HepG2 (cell line): ENCODE measurements around the gene CNNM3. TPM values are rescaled to one million over a fixed set of nuclear protein-coding genes. Genes with fewer than 3 reads are reported as not detected.

Experiments used
- E2F2 ChIP-seq: sonication (generic); formaldehyde crosslinking; IDR thresholded peaks from 2 replicates; pipeline ENCODE4 v1.4.0; 2020; ENCODE audit warnings: missing genetic modification reagents, borderline replicate concordance
- HES4 ChIP-seq: sonication (generic); formaldehyde crosslinking; IDR thresholded peaks from 2 replicates; pipeline ENCODE4 v1.9.0; 2021; ENCODE audit warnings: mild to moderate bottlenecking, missing genetic modification reagents, borderline replicate concordance
- HINFP ChIP-seq: sonication (generic); formaldehyde crosslinking; IDR thresholded peaks from 2 replicates; pipeline ENCODE4 v1.4.0; 2020; ENCODE audit warnings: low read depth, mild to moderate bottlenecking, missing genetic modification reagents
- KLF6 ChIP-seq: IDR thresholded peaks from 2 replicates; pipeline ENCODE4 v1.8.0; 2016; ENCODE audit warnings: missing biosample characterization, missing genetic modification reagents
- NPAS2 ChIP-seq: sonication (generic); formaldehyde crosslinking; IDR thresholded peaks from 2 replicates; pipeline ENCODE4 v1.8.0; 2022; ENCODE audit warnings: mild to moderate bottlenecking, missing genetic modification reagents, borderline replicate concordance
- POLR2A ChIP-seq, 2 experiments: IDR thresholded peaks; 2 replicates each; pipeline ENCODE4 v1.6.1; 2011; ENCODE audit warnings: low read depth in 2 of 2, low read length in 2 of 2, mild to moderate bottlenecking in 1 of 2, moderate library complexity in 1 of 2; ENCODE audit not compliant: insufficient read depth in 1 of 2
- ZBTB7A ChIP-seq: sonication (generic); formaldehyde crosslinking; IDR thresholded peaks from 2 replicates; pipeline ENCODE4 v1.8.0; 2022; ENCODE audit warnings: mild to moderate bottlenecking, missing genetic modification reagents
- ZBTB7B ChIP-seq: sonication (generic); formaldehyde crosslinking; IDR thresholded peaks from 2 replicates; pipeline ENCODE4 v1.4.0; 2020; ENCODE audit warnings: missing genetic modification reagents
- ZNF264 ChIP-seq: sonication (generic); formaldehyde crosslinking; IDR thresholded peaks from 2 replicates; pipeline ENCODE4 v1.4.0; 2020; ENCODE audit warnings: missing genetic modification reagents
- ZNF556 ChIP-seq: sonication (generic); formaldehyde crosslinking; IDR thresholded peaks from 2 replicates; pipeline ENCODE4 v1.4.0; 2020; ENCODE audit warnings: mild to moderate bottlenecking, missing genetic modification reagents, borderline replicate concordance
- ZNF607 ChIP-seq: sonication (generic); formaldehyde crosslinking; IDR thresholded peaks from 2 replicates; pipeline ENCODE4 v1.5.1; 2020; ENCODE audit warnings: missing genetic modification reagents, mild to moderate bottlenecking, borderline replicate concordance
- ZNF703 ChIP-seq: sonication (generic); formaldehyde crosslinking; IDR thresholded peaks from 2 replicates; pipeline ENCODE4 v1.5.1; 2020; ENCODE audit warnings: missing genetic modification reagents, mild to moderate bottlenecking, moderate library complexity, borderline replicate concordance
- ZNF710 ChIP-seq: sonication (generic); formaldehyde crosslinking; IDR thresholded peaks from 2 replicates; pipeline ENCODE4 v1.5.0; 2020; ENCODE audit warnings: mild to moderate bottlenecking, missing genetic modification reagents, borderline replicate concordance
- ZNF740 ChIP-seq: sonication (generic); formaldehyde crosslinking; IDR thresholded peaks from 2 replicates; pipeline ENCODE4 v1.4.0; 2020; ENCODE audit warnings: missing genetic modification reagents
- polyA plus RNA-seq, 8 experiments: library from polyadenylated mRNA; depleted of rRNA in 3 of 8; stranded (reverse) in 7 of 8; unstranded in 1 of 8; fragments of >200 nt; fragmentation: Illumina TruSeq in 4 of 8; extraction: Trizol in 4 of 8; gene quantifications; 2 replicates each; pipeline versions ENCODE4 v1.2.1 to v1.2.3, GENCODE V29; 2011 to 2016; ENCODE audit warnings: low read depth in 4 of 8, missing spikeins in 1 of 8, mixed read lengths in 1 of 8; ENCODE audit not compliant: insufficient read depth in 1 of 8
- total RNA-seq, 5 experiments: library from RNA; depleted of rRNA; stranded (reverse); fragments of >200 nt; fragmentation: Illumina TruSeq; extraction: Trizol; gene quantifications; 2 replicates each; pipeline ENCODE4 v1.2.3, GENCODE V29; 2016; ENCODE audit warnings: low read depth in 1 of 5
- TF ChIP-seq, protein P1 (sequence below): sonication (generic); formaldehyde crosslinking; IDR thresholded peaks from 2 replicates; pipeline ENCODE4; 2020; ENCODE audit warnings: missing genetic modification reagents, mild to moderate bottlenecking, borderline replicate concordance
- TF ChIP-seq, protein P2 (sequence below): sonication (generic); formaldehyde crosslinking; conservative IDR thresholded peaks from 2 replicates; pipeline ENCODE4 v1.5.0; 2020; ENCODE audit warnings: missing genetic modification reagents

The CNNM3 gene
- total and polyA plus RNA-seq, 2 of the 13 experiments (the other 11 are each of a cell fraction or from before 2014, with no cell fraction given) = 21.2 to 27.9 TPM

- peak; percentile 89 for TF ChIP-seq ZNF740 (CRISPR knock-in tag)
- TF ChIP-seq E2F2 (CRISPR knock-in tag) = peak; percentile 52; the same call in 1 of the 2 replicates
- peak; percentile 23; the same call in 1 of the 2 replicates for TF ChIP-seq ZBTB7B (CRISPR knock-in tag)
- TF ChIP-seq ZBTB7A (CRISPR knock-in tag) = peak; percentile 81; the same call in 1 of the 2 replicates
- no peak for TF ChIP-seq ZNF264 (CRISPR knock-in tag)
- peak; percentile 50; the same call in 1 of the 2 replicates for TF ChIP-seq ZNF607 (CRISPR knock-in tag)
- no peak for TF ChIP-seq NPAS2 (CRISPR knock-in tag)
- no peak for TF ChIP-seq POLR2A (IDR thresholded peaks at IDR 0.05; ENCODE audit: insufficient read depth in 1 of 2, low read depth in 2 of 2, low read length in 2 of 2)
- TF ChIP-seq, protein P1, sequence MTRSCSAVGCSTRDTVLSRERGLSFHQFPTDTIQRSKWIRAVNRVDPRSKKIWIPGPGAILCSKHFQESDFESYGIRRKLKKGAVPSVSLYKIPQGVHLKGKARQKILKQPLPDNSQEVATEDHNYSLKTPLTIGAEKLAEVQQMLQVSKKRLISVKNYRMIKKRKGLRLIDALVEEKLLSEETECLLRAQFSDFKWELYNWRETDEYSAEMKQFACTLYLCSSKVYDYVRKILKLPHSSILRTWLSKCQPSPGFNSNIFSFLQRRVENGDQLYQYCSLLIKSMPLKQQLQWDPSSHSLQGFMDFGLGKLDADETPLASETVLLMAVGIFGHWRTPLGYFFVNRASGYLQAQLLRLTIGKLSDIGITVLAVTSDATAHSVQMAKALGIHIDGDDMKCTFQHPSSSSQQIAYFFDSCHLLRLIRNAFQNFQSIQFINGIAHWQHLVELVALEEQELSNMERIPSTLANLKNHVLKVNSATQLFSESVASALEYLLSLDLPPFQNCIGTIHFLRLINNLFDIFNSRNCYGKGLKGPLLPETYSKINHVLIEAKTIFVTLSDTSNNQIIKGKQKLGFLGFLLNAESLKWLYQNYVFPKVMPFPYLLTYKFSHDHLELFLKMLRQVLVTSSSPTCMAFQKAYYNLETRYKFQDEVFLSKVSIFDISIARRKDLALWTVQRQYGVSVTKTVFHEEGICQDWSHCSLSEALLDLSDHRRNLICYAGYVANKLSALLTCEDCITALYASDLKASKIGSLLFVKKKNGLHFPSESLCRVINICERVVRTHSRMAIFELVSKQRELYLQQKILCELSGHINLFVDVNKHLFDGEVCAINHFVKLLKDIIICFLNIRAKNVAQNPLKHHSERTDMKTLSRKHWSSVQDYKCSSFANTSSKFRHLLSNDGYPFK = no peak
- peak; percentile 18; the same call in 1 of the 2 replicates for TF ChIP-seq ZNF710 (CRISPR knock-in tag)
- TF ChIP-seq HINFP = 0 out of 2 replicates have a peak, but pooled peaks have one; percentile 47
- TF ChIP-seq ZNF556 (CRISPR knock-in tag) = peak; percentile 25; the same call in 1 of the 2 replicates
- TF ChIP-seq KLF6 = peak; percentile 53; the same call in 1 of the 2 replicates
- peak; percentile 86 for TF ChIP-seq HES4 (CRISPR knock-in tag)
- TF ChIP-seq, protein P2, sequence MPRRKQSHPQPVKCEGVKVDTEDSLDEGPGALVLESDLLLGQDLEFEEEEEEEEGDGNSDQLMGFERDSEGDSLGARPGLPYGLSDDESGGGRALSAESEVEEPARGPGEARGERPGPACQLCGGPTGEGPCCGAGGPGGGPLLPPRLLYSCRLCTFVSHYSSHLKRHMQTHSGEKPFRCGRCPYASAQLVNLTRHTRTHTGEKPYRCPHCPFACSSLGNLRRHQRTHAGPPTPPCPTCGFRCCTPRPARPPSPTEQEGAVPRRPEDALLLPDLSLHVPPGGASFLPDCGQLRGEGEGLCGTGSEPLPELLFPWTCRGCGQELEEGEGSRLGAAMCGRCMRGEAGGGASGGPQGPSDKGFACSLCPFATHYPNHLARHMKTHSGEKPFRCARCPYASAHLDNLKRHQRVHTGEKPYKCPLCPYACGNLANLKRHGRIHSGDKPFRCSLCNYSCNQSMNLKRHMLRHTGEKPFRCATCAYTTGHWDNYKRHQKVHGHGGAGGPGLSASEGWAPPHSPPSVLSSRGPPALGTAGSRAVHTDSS (CRISPR knock-in tag) = 0 out of 2 replicates have a peak, but pooled peaks have one; percentile 61
- TF ChIP-seq ZNF703 (CRISPR knock-in tag) = 0 out of 2 replicates have a peak, but pooled peaks have one; percentile 14
Measured at GRCh38 chr2:96869822-96870625, 54.0 kb downstream of the CNNM3 start, which contains the start of gene SEMA4C (continued).
